DOHH2 (cell line): Measurements from ENCODE around the gene TMEM269.

Source experiments
- EZH2phosphoT487 ChIP-seq: fragments of 200-600 bp; sonication (generic); IDR thresholded peaks from 2 replicates; pipeline ENCODE4 v1.6.1; 2017; ENCODE audit warnings: borderline replicate concordance, mild to moderate bottlenecking, antibody characterized with exemption, low read length, moderate library complexity, mixed read lengths
- TF ChIP-seq, protein P1 (sequence below): fragments of 200-600 bp; sonication (generic); IDR thresholded peaks from one replicate; pipeline ENCODE4 v1.5.1; 2014; ENCODE audit warnings: antibody characterized with exemption, mild to moderate bottlenecking, low read depth, low read length; ENCODE audit not compliant: poor library complexity, severe bottlenecking

DNA sequence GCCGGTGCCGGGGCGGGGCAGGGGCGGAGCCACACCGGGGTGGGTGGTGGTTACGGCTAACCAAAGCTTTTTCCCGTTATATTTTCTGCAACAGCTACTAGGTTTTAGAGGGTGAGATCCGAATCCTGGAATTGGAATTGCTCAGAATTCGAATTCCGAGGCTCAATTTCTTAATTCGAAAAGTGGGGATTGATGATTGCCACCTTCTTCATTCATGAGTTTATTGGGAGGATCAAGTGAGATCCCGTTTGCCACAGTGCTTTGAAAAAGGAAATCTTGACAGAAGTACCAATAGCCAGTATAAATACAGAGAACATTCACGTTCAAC is 32.6 kb downstream of the TMEM269 start:
- TF ChIP-seq, protein P1, sequence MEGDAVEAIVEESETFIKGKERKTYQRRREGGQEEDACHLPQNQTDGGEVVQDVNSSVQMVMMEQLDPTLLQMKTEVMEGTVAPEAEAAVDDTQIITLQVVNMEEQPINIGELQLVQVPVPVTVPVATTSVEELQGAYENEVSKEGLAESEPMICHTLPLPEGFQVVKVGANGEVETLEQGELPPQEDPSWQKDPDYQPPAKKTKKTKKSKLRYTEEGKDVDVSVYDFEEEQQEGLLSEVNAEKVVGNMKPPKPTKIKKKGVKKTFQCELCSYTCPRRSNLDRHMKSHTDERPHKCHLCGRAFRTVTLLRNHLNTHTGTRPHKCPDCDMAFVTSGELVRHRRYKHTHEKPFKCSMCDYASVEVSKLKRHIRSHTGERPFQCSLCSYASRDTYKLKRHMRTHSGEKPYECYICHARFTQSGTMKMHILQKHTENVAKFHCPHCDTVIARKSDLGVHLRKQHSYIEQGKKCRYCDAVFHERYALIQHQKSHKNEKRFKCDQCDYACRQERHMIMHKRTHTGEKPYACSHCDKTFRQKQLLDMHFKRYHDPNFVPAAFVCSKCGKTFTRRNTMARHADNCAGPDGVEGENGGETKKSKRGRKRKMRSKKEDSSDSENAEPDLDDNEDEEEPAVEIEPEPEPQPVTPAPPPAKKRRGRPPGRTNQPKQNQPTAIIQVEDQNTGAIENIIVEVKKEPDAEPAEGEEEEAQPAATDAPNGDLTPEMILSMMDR: no peak
- no peak for TF ChIP-seq EZH2phosphoT487
